GM12801 (cell line): ENCODE measurements around the gene SLC25A18.

Source experiments
- CTCF ChIP-seq: IDR thresholded peaks from one replicate; pipeline ENCODE4 v1.5.1; 2011; ENCODE audit warnings: control low read depth; ENCODE audit not compliant: insufficient read length; ENCODE audit errors: extremely low read depth

Gene SLC25A18

GRCh38 chr22:17562906-17563870 lies at the start of gene SLC25A18:
Gene SLC25A18 (plus strand): TSS chr22:17563498. CDS start chr22:17579945, 16,447 bp downstream.
- TF ChIP-seq CTCF, result no peak

GRCh38 chr22:17513612-17514011 lies 49.7 kb upstream of the SLC25A18 start:
- TF ChIP-seq CTCF, result no peak

- no peak for TF ChIP-seq CTCF
Measured at GRCh38 chr22:17514084-17514483, 49.2 kb upstream of the SLC25A18 start.

GRCh38 chr22:17518406-17518805 lies 44.9 kb upstream of the SLC25A18 start:
- no peak for TF ChIP-seq CTCF

- no peak for TF ChIP-seq CTCF
Measured at GRCh38 chr22:17523925-17524324, 39.4 kb upstream of the SLC25A18 start.

- no peak for TF ChIP-seq CTCF
Measured at GRCh38 chr22:17536269-17536668, 27.0 kb upstream of the SLC25A18 start.

GRCh38 chr22:17537155-17537554 lies 26.1 kb upstream of the SLC25A18 start:
- TF ChIP-seq CTCF, result no peak
